CD4-positive, alpha-beta T cell (primary cell): Measurements from ENCODE around the gene SCD5. TPM values are rescaled to one million over a fixed set of nuclear protein-coding genes. Genes with fewer than 3 reads are reported as not detected.

Source experiments
- ATAC-seq: fragments of 200-7000 bp; cut with Tn5 transposase; one replicate; pipeline ENCODE4 v1.10.0; 2022; ENCODE audit warnings: mild to moderate bottlenecking; ENCODE audit not compliant: poor library complexity
- CTCF ChIA-PET: fragments of 350-600 bp; sonication (Branson Sonifier 250); formaldehyde crosslinking; loops from one replicate; lab custom pipeline; 2021; ENCODE audit warnings: antibody characterized with exemption, inconsistent platforms; lab: Charles Lee
- POLR2A ChIA-PET: fragments of 350-600 bp; sonication (Branson Sonifier 250); formaldehyde crosslinking; loops from one replicate; lab custom pipeline; 2021; ENCODE audit warnings: antibody characterized with exemption, inconsistent platforms; lab: Charles Lee
- DNase-seq, 14 experiments: peaks; one replicate each; pipeline ENCODE4 v3.0.0-alpha.2; 2013 to 2020; ENCODE audit warnings: mixed read lengths in 2 of 14
- H3K27ac ChIP-seq, 2 donors: one replicate each; pipeline versions ENCODE4 v1.5.1 to v1.7.0; 2013; ENCODE audit warnings: low read length in 2 of 2, low read depth in 1 of 2, mild to moderate bottlenecking in 1 of 2
- H3K27me3 ChIP-seq, 2 experiments: 1 replicate in 1 of 2; 2 replicates in 1 of 2; pipeline versions ENCODE4 v1.6.1 to v1.7.0; 2013; ENCODE audit warnings: low read length in 2 of 2, control low read depth in 1 of 2, mild to moderate bottlenecking in 1 of 2, moderate library complexity in 1 of 2; ENCODE audit not compliant: insufficient read depth in 2 of 2, control insufficient read depth in 1 of 2
- H3K36me3 ChIP-seq: one replicate; pipeline ENCODE4 v1.6.1; 2013; ENCODE audit warnings: low read length, control low read depth; ENCODE audit not compliant: insufficient read depth
- H3K4me1 ChIP-seq: one replicate; pipeline ENCODE4 v1.6.1; 2013; ENCODE audit warnings: low read length, control low read depth; ENCODE audit not compliant: insufficient read depth
- H3K4me3 ChIP-seq: one replicate; pipeline ENCODE4 v1.5.1; 2013; ENCODE audit warnings: mild to moderate bottlenecking, low read length, moderate library complexity
- H3K9me3 ChIP-seq, 2 experiments: 1 replicate in 1 of 2; 2 replicates in 1 of 2; pipeline versions ENCODE4 v1.6.1 to v1.7.0; 2013; ENCODE audit warnings: low read length in 2 of 2, mild to moderate bottlenecking in 2 of 2, control low read depth in 1 of 2, moderate library complexity in 1 of 2; ENCODE audit not compliant: control insufficient read depth in 1 of 2, insufficient read depth in 1 of 2
- H3K27ac Mint-ChIP-seq: one replicate; pipeline ENCODE4 v1.8.0; 2020; ENCODE audit warnings: mixed read lengths
- H3K27me3 Mint-ChIP-seq: one replicate; pipeline ENCODE4 v1.8.0; 2021; ENCODE audit warnings: mixed read lengths
- H3K36me3 Mint-ChIP-seq: one replicate; pipeline ENCODE4 v1.8.0; 2021; ENCODE audit warnings: low read depth, mixed read lengths
- H3K4me1 Mint-ChIP-seq: one replicate; pipeline ENCODE4 v1.8.0; 2021; ENCODE audit warnings: low read depth, mixed read lengths
- H3K4me3 Mint-ChIP-seq: one replicate; pipeline ENCODE4 v1.8.0; 2020; ENCODE audit warnings: mild to moderate bottlenecking, mixed read lengths
- H3K9me3 Mint-ChIP-seq: one replicate; pipeline ENCODE4 v1.8.0; 2020; ENCODE audit warnings: mixed read lengths
- CTCF ChIP-seq: fragments of 200-600 bp; IDR thresholded peaks from one replicate; pipeline ENCODE4 v1.8.0; 2022; ENCODE audit warnings: antibody characterized with exemption, mild to moderate bottlenecking
- intact Hi-C, 2 experiments: fragments of 100-400 bp; cut with DNase I in 1 of 2; cut with micrococcal nuclease in 1 of 2; formaldehyde crosslinking; loops; one replicate each; pipeline versions ENCODE4 v1.15.1 to v1.9.0; 2023 to 2025; cut with DNase I, micrococcal nuclease
- total RNA-seq, 174 experiments: library from RNA in 2 of 174; stranded (reverse) in 2 of 174; gene quantifications; one replicate each; pipeline ENCODE4 v1.2.3 and lab custom pipeline; 2021 to 2026

The SCD5 gene
- total RNA-seq, 2 experiments from 2014 or later, result 0.14 to 0.25 TPM

DNA sequence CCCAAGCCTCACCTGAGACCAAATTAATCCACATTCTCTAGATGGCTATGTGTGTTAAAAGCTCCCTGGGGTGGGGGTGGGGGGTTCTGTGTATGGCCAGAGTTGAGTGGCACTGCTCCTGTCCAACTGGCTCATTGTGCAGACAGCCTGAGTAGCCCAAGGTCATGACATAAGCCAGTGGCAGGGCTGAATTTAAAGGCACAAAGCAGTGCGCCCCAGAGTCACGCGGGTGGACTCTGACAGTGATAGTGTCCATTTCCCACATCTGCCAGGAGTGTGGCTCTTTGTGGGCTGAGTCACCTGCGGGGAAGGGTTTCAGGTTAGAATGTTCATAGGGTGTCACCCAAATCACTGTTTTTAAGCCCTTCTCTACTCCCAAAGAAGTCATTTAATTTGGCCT is 45.4 kb downstream of the SCD5 start:
- H3K27ac Mint-ChIP-seq, result no peak overlapping the region
- H3K27me3 ChIP-seq, result peaks cover 0 to 3% of the 10 kb centered on the region in 2 experiments
- H3K4me1 ChIP-seq, result no peaks in the 10 kb centered on the region
- no peak for TF ChIP-seq CTCF
- H3K36me3 Mint-ChIP-seq, result no peaks in the 10 kb centered on the region
- intact Hi-C loops, result no loop called here
- H3K27ac ChIP-seq, result no peak overlapping the region
- H3K9me3 Mint-ChIP-seq, result no peaks in the 10 kb centered on the region
- ChIA-PET POLR2A (no interaction called here), CTCF (no interaction called here)
- no peak overlapping the region for H3K4me3 Mint-ChIP-seq
- no peaks in the 10 kb centered on the region for H3K4me1 Mint-ChIP-seq
- DNase-seq (no peak), ATAC-seq (no peak)
- no peaks in the 10 kb centered on the region for H3K27me3 Mint-ChIP-seq
- no peak overlapping the region for H3K4me3 ChIP-seq
- no peaks in the 10 kb centered on the region for H3K36me3 ChIP-seq
- H3K9me3 ChIP-seq, result no peaks in the 10 kb centered on the region

DNA sequence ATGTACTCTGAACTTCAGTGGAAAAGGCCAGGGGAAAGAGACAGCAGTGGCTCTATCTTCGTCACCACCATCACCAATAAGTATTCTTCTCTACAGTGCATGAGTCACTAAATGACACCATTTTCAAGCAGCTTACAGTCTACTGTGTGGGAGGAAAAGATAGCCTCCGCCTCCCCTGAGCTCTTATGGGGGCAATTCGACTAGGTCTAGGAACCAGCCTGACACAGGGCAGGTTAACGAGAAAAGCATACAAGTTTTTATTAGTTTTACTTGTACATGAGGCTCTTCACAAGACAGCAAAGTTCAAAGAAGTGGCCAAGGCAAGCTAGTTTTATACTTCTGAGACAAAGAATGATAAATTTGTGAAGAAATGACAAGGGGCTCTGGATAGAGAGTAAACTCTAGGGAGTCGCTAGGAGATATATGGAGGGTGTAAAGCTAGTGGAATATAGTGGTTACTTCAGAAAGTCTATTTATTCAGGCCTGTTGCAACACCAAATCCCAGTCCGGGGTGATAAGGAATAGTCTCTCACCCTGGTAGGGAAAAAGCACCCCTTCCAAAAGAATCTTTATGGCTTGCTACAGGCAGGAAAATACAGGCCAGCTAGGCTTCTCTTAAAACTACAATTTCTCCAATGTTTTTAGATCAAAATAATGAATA is 49.7 kb downstream of the SCD5 start:
- H3K27ac ChIP-seq, result no peak overlapping the region
- H3K27me3 Mint-ChIP-seq, result peaks cover 2% of the 10 kb centered on the region
- DNase-seq (no peak), ATAC-seq (no peak)
- H3K27ac Mint-ChIP-seq, result no peak overlapping the region
- no peak overlapping the region for H3K4me3 ChIP-seq
- no peak overlapping the region for H3K4me3 Mint-ChIP-seq
- H3K4me1 ChIP-seq, result no peaks in the 10 kb centered on the region
- H3K9me3 ChIP-seq, result no peaks in the 10 kb centered on the region
- H3K9me3 Mint-ChIP-seq, result no peaks in the 10 kb centered on the region
- H3K36me3 ChIP-seq, result no peaks in the 10 kb centered on the region
- CTCF ChIA-PET, result no interaction called here
- no peaks in the 10 kb centered on the region for H3K36me3 Mint-ChIP-seq
- no peak for TF ChIP-seq CTCF
- no peaks in the 10 kb centered on the region for H3K4me1 Mint-ChIP-seq
- POLR2A ChIA-PET, result no interaction called here
- H3K27me3 ChIP-seq, result no peaks in the 10 kb centered on the region
- intact Hi-C loops, result no loop called here

GRCh38 chr4:82747686-82748575 is 50.7 kb downstream of the SCD5 start:
- TF ChIP-seq CTCF, result no peak
- DNase-seq (no peak), ATAC-seq (no peak)
- Mint-ChIP-seq H3K4me3 (no peak overlapping the region), H3K36me3 (no peaks in the 10 kb centered on the region), H3K9me3 (no peaks in the 10 kb centered on the region), H3K27ac (no peak overlapping the region), H3K4me1 (no peaks in the 10 kb centered on the region), H3K27me3 (peaks cover 5% of the 10 kb centered on the region)
- no peaks in the 10 kb centered on the region for H3K36me3 ChIP-seq
- H3K27me3 ChIP-seq, result no peaks in the 10 kb centered on the region
- POLR2A ChIA-PET, result interaction anchor here (0.6 kb wide), 1 partner anchor 118 kb away, joined by 3 read pairs; no protein-coding TSS in a partner anchor
- no peak overlapping the region for H3K27ac ChIP-seq
- H3K4me1 ChIP-seq, result no peaks in the 10 kb centered on the region
- no peak overlapping the region for H3K4me3 ChIP-seq
- CTCF ChIA-PET, result no interaction called here
- no peaks in the 10 kb centered on the region for H3K9me3 ChIP-seq
- intact Hi-C loops, result no loop called here
